Stimulated activated CD4-positive, alpha-beta T cell treated with anti-CD3 and anti-CD28 coated beads, Interleukin-4, amount 100 ng/mL, for 48 hours (primary cell): ENCODE results near the gene NAA16.
"Not testable (repeated sequence)": the region's sequence is repeated elsewhere in the genome, so short reads cannot be mapped to it uniquely, and the experiment has no call there.

Experiments used
- DNase-seq, 2 donors: peaks; one replicate each; pipeline ENCODE4 v3.0.0-alpha.2; 2020; ENCODE audit warnings: low read depth in 2 of 2

Gene NAA16

GRCh38 chr13:41408746-41409145 lies 97.7 kb downstream of the NAA16 start:
- no peak for DNase-seq

- no peak for DNase-seq
These were observed 98.5 kb downstream of the NAA16 start for GRCh38 chr13:41409611-41410010.

- no peak for DNase-seq
These were observed 100.0 kb downstream of the NAA16 start for GRCh38 chr13:41411060-41411459.

- no peak for DNase-seq
These were observed 100.5 kb downstream of the NAA16 start for GRCh38 chr13:41411522-41411921.

GRCh38 chr13:41413872-41414271 lies 102.8 kb downstream of the NAA16 start:
- no peak for DNase-seq

DNA sequence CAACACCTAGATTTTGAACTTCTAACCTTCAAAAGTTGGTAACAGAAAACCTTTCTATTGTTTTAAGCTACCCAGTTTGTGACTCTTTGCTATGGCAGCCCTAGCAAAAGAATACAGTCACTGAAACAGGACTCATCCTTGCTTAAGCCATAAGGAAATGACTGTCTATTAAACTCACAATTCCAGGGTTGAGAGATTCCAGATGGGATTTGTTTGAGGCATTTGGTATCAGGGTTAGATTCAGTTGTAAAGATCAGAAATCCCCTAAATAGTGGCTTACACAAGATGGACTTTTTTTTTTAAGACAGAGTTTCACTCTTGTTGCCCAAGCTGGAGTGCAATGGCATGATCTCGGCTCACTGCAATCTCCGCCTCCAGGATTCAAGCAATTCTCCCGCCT lies 105.2 kb downstream of the NAA16 start:
- DNase-seq = no peak

DNA sequence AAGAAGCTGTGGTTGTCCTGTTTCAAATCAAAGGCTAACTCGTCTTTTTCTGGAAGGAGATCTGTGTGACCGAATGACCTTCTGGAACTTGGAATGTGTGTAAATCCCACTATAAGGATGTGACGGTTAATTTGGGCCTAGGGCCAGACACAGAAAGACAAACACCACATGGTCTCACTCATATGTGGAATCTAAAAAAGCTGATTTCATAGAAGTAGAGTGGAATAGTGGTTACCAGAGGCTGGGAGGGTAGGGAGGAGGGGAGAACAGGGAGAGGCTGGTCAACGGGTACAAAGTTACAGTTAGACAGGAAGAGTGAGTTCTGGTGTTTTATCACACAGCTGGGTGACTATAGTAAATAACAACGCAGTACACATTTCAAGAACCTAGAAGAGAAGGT lies 107.0 kb downstream of the NAA16 start:
- DNase-seq = no peak

GRCh38 chr13:41418731-41419130 lies 107.7 kb downstream of the NAA16 start:
- DNase-seq = no peak

DNA sequence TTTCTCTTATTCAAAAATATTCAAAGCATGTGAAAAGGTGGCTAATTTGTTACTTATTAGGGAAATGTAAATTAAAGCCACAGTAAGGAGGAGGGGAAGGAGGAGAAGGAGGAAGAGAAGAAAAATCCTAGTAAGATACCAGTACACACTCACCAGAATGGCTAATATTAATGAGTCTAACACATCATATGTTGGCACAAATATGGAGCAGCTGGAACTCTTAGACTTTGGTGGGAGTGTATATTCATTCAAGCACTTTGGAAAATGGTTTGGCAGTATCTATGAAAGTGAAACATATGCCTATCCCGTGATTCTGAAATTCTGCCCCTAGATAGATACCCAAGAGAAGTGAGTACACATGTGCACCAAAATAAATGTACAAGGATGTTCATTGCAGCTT lies 108.1 kb downstream of the NAA16 start:
- DNase-seq = no peak

DNA sequence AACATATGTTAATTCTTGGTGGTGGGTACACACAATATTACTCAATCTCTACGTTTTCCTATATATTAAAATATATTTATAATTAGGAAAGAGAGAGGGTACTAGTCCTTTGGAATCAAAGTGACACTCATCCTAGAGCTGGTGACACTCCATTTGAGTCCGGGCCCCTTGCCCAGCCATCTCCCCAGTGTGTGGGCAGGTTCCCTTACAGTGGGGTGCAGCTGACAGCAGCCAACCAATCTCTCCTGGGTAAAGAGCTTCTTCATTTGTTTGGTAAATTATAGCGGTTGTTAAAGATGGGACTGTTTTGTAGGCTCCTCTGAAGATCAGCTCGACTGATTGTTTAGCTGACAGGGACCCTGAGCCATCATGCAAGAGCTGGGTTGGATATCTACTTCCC lies 109.1 kb downstream of the NAA16 start:
- DNase-seq = no peak

DNA sequence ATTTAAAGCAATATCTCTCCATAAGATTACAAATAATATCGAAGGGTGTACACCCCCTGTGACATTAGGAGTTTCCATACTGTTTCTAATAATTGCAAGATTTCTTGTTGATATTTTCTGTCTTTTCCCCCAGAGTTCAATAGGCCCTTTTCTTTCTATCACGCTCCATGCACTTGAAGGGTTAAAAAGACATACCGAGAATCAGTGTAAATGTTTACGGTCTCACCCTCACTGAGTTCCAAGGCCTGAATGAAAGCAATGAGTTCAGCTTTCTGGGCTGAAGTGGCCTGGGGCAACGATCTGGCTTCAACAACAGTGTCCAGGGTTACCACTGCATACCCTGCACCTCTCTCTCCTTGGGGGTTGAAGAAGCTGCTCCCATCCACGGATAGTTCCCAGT lies 110.3 kb downstream of the NAA16 start:
- DNase-seq = not testable (repeated sequence)

- not testable (repeated sequence) for DNase-seq
These were observed 110.9 kb downstream of the NAA16 start for GRCh38 chr13:41421983-41422382.

- not testable (repeated sequence) for DNase-seq
These were observed 112.2 kb downstream of the NAA16 start for GRCh38 chr13:41423259-41423658.

DNA sequence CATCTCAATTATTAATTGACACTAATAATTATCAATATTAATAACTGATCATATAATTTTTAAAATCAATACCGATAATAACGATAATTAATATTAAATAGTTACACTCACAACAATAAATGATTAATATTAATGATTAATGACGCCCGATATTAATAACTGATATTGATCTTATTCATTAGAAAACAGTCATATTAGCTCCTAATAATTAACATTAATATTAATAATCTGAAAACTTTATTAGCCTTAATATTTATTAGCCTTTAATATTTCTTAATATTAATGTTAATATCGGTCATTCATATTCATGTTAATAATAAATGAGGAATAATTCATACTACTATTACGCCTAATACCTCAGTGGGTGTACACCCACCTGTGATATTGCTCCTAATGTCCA lies 113.6 kb downstream of the NAA16 start:
- not testable (repeated sequence) for DNase-seq

DNA sequence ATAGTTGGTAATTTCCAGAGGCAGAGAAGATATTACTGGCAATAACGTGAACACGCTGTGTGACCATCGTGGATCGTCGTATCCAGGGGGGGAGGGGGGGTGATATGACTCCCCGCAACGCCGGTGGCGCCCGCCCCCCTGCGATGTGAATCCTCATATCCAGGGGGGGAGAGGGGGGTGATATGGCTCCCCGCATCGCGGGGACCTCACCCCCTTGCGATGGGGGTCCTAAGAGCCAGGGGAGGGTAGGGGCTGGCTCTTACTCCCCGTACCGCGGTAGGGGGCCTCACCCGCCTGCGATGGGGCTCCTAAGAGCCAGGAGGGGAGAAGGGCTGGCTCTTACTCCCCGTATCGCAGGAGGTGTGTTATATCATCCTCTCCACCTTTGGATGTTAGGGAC lies 115.0 kb downstream of the NAA16 start:
- DNase-seq = no peak
